GM18520 (cell line): ENCODE measurements around the gene EEA1.
"Not testable (repeated sequence)": the region's sequence is repeated elsewhere in the genome, so short reads cannot be mapped to it uniquely, and the experiment has no call there.

Source experiments
- ATAC-seq: cut with Tn5 transposase; IDR thresholded peaks from one replicate; pipeline ENCODE4 v1.9.1; 2021; ENCODE audit not compliant: unreplicated experiment

Gene EEA1

GRCh38 chr12:92814584-92814983 is 114.5 kb downstream of the EEA1 start:
- no peak for ATAC-seq

- ATAC-seq: no peak
These were observed 118.7 kb downstream of the EEA1 start for GRCh38 chr12:92810370-92810769.

GRCh38 chr12:92803903-92804302 is 125.2 kb downstream of the EEA1 start:
- ATAC-seq: no peak

GRCh38 chr12:92802906-92803305 is 126.2 kb downstream of the EEA1 start:
- ATAC-seq: no peak

- no peak for ATAC-seq
These were observed 132.4 kb downstream of the EEA1 start for GRCh38 chr12:92796650-92797049.

GRCh38 chr12:92794814-92795213 is 134.3 kb downstream of the EEA1 start:
- ATAC-seq: no peak

- not testable (repeated sequence) for ATAC-seq
These were observed 134.7 kb downstream of the EEA1 start for GRCh38 chr12:92794356-92794755.

- no peak for ATAC-seq
These were observed 143.1 kb downstream of the EEA1 start for GRCh38 chr12:92786045-92786444.

- ATAC-seq: no peak
These were observed 143.5 kb downstream of the EEA1 start for GRCh38 chr12:92785563-92785950.

GRCh38 chr12:92784797-92785562 is 144.1 kb downstream of the EEA1 start:
- peak; percentile 89 for ATAC-seq

- no peak for ATAC-seq
These were observed 144.7 kb downstream of the EEA1 start for GRCh38 chr12:92784356-92784755.

GRCh38 chr12:92779902-92780301 is 149.2 kb downstream of the EEA1 start:
- no peak for ATAC-seq

- ATAC-seq: no peak
These were observed 150.6 kb downstream of the EEA1 start for GRCh38 chr12:92778525-92778924.

GRCh38 chr12:92775416-92775815 is 153.7 kb downstream of the EEA1 start:
- ATAC-seq: no peak

GRCh38 chr12:92771001-92771400 is 158.1 kb downstream of the EEA1 start:
- no peak for ATAC-seq

- no peak for ATAC-seq
These were observed 159.8 kb downstream of the EEA1 start for GRCh38 chr12:92769124-92769901.

GRCh38 chr12:92765871-92766270 is 163.2 kb downstream of the EEA1 start:
- ATAC-seq: no peak

GRCh38 chr12:92764831-92765230 is 164.3 kb downstream of the EEA1 start:
- no peak for ATAC-seq

GRCh38 chr12:92762773-92763172 is 166.3 kb downstream of the EEA1 start:
- no peak for ATAC-seq

- ATAC-seq: no peak
These were observed 169.3 kb downstream of the EEA1 start for GRCh38 chr12:92759634-92760268.

- peak; percentile 58 for ATAC-seq
These were observed 171.4 kb downstream of the EEA1 start for GRCh38 chr12:92757597-92758121.
